NCI-H1436 treated with DMSO at 0.1 percent for 48 hours (cell line): ENCODE data around the gene ITPKA.

Source experiments
- DNase-seq: peaks from one replicate; lab custom pipeline; 2025; lab: John Stamatoyannopoulos, UW

Gene ITPKA

DNA sequence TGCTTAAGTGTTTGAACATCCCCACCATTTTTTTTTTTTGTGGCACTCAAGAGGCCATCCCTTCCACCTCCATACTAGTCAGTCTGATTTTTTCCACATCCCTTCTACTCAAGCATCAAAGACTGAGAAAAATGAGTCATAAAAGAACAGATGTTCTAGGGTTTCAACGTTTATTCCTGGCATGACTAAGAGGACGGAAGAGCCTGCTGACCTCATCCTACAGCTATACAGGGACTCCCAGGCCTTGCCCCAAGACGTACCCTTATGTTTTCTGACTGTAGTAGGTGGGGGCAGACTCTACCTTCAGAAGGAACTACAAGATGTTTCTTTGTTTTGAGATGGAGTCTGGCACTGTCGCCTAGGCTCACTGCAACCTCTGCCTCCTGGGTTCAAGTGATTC is 3.3 kb upstream of the ITPKA start:
- DNase-seq, result no peak

DNA sequence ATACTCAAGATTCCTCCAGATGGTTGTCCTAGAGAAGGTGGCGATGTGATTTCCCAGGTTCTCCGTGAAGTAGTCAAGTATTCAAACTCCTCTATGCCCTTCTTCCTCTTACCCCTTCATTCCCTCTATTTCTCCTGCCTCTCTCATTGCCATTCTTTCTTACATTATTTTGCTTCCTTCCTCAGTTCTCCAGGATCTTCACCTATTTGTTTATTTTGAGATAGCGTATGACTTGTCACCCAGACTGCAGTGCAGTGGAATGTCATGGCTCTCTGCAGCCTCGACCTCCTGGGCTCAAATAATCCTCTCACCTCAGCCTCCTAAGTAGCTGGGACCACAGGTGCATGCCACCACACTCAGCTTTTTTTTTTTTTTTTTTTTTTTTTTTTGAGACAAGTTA is 1.8 kb upstream of the ITPKA start:
- no peak for DNase-seq

DNA sequence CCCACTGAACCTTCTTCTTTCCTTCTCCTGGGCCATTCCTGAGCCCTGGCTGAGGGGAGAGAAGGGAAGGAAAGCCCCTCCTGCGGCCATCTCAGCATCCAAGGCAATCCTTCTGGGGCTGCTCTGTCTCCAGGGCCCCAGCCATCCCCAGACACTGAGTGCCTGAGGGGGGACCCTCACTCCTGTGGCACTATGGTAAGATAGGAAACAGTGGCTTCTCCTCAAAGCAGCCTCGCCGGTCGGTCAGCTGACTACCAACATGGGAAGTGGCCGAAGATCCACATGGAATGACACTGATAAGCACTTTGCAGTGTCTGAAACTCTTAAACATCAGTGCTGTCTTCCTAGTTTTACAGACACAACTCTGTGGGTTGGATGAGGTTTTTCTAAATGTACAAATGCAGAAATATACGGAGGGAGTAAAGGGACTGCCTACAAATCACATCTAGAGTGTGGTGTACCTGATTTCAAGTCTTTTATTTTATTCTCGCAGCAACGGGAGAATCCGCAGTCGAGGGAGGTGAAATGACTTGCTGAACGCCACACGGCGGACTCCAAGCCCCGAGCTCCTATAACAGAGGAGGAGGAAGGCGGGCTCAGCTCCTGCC is 973 bp upstream of the ITPKA start:
- no peak for DNase-seq

DNA sequence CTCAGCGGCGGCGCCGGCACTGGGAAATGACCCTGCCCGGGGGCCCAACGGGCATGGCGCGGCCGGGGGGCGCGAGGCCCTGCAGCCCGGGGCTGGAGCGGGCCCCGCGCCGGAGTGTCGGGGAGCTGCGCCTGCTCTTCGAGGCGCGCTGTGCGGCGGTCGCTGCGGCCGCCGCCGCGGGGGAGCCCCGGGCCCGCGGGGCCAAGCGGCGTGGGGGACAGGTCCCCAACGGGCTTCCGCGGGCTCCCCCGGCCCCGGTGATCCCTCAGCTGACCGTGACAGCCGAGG is 172 bp downstream of the ITPKA start:
- DNase-seq, result no peak

- DNase-seq, result no peak
Observed at GRCh38 chr15:41494190-41494921, 682 bp downstream of the ITPKA start.

- DNase-seq, result no peak
Observed at GRCh38 chr15:41494922-41495735, 1.5 kb downstream of the ITPKA start.

DNA sequence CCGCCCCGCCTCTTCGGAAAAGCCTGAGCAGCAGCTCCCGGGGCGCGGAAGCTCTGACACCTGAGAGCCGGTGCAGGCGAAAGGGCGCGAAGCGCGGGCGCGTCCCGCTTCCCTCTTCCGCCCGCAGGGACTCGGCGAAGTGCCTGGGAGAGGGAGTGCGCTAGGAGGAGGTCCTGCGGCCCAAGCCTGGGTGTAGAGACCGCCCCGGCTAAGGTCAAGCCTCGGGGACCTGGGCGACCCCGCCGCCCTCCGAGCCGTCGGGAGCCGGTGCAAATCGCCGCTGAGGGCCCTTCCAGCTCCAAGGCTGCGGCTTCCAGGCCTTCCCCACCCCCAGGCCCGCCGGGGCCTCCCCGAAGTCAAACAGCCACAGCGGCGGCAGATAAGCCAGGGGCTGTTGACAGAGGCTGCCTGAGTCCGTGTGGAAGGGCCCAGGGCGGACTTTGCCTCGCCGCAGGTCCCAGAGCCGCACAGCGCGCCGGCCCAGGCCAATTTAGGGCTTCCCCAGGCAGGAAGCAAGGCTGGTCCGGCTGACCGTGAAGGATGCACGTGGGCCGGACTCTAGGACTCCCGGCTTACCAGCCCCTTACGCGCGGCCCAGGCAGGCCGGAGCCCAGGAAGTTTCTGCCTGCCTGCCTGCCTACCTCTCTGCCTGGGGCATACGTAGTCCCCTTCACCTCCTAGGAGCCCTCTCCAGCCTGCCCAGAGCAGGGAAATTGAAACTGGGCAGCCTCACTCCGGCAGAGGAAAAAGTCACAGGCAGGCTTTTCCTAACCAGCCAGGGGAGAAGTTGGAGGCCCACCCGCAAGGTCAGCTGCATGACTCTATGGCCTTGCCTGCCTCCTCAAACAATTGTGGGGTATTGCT is 2.3 kb downstream of the ITPKA start:
- no peak for DNase-seq

GRCh38 chr15:41498657-41499056 is 5.0 kb downstream of the ITPKA start:
- no peak for DNase-seq

DNA sequence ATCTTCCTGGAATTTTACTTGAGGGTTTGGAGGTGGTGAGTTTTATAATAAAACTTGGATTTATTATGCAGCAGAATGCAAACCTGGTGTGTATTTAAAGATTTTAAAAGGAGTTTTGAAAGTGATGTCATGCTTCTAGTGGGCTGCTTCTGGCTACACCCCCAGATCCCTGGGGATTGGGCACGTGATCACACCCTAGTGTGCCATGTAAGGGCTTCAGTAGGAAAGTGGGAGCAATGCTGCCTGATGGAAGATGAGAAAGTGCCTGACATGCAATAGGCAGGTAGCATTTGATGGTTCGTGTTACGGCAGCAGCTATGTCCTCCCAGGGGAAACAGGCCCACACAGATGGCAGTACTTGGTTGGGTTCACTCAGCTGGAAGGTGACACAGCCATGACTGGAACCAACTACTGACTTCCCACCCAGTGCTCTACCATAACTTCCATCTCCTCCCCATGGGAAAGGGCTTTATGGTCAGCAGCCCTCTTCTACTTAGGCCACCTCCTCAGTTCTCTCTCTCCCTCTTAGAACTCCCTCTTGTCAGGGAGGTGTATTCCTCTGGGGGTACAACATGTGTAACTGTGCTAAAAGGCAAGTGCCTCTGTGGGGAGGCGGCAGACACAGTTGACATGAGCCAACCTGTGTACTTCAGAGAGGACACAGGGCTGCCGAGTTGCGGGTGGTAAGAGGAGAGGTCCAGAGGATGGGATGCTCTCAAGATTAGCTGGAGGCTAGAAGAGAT is 5.6 kb downstream of the ITPKA start:
- no peak for DNase-seq

DNA sequence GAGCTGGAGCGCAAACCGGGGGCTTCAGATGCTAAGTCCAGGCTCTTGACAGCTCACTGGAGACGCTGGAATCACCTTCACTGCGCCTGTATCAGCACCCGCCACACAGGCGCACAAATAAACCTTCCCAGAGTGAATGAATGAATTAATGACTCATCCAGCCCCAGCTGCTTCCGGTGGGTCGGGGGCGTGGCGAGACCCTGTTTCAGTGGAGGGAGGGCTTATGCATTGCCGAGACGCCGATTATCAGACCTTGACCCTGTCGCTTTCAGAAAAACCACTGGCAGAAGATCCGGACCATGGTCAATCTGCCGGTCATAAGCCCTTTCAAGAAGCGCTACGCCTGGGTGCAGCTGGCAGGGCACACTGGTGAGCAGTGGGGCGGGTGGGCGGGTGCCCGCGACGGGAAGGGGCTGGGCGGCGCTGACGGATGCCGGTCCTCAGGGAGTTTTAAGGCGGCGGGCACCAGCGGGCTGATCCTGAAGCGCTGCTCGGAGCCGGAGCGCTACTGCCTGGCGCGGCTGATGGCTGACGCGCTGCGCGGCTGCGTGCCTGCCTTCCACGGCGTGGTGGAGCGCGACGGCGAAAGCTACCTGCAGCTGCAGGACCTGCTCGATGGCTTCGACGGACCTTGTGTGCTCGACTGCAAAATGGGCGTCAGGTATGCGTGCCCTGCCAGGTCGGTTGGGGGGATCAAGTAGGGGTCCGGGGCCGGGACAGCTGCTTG is 7.7 kb downstream of the ITPKA start:
- no peak for DNase-seq

- DNase-seq, result no peak
Observed at GRCh38 chr15:41501931-41502794, 8.5 kb downstream of the ITPKA start.

DNA sequence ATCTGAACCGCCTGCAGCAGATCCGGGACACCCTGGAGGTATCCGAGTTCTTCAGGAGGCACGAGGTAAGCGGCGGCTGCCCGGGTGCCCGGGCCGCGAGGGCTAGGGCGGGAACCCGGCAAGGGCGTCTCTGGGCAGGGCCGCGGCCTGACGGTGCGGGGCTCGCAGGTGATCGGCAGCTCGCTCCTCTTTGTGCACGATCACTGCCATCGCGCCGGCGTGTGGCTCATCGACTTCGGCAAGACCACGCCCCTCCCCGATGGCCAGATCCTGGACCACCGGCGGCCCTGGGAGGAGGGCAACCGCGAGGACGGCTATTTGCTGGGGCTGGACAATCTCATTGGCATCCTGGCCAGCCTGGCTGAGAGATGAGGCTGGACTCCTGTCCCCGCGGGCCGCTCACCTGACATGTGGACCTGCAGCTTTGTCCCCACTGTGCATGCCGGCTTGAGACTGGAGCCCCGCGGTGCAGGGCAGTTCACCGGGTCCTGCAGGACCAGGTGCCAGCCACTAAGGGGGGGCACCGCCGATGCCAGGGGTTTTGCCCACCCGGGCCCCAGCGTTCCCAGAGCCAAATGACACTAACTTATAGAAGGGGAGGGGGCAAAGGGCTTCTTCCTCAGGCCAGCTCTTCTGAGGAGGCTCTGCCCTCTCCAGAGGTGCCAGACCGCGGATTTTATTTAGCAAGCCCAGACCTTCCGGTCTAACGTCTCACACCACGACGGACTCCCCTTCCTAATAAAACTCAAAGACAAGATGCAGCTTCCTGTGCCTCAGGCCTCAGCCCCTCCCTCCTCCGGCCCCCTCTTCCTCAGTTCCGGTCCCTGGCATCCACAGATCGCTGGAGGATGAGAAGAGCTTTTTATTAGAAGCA is 9.4 kb downstream of the ITPKA start:
- no peak for DNase-seq

GRCh38 chr15:41503669-41504010 is 10.0 kb downstream of the ITPKA start:
- DNase-seq, result no peak

DNA sequence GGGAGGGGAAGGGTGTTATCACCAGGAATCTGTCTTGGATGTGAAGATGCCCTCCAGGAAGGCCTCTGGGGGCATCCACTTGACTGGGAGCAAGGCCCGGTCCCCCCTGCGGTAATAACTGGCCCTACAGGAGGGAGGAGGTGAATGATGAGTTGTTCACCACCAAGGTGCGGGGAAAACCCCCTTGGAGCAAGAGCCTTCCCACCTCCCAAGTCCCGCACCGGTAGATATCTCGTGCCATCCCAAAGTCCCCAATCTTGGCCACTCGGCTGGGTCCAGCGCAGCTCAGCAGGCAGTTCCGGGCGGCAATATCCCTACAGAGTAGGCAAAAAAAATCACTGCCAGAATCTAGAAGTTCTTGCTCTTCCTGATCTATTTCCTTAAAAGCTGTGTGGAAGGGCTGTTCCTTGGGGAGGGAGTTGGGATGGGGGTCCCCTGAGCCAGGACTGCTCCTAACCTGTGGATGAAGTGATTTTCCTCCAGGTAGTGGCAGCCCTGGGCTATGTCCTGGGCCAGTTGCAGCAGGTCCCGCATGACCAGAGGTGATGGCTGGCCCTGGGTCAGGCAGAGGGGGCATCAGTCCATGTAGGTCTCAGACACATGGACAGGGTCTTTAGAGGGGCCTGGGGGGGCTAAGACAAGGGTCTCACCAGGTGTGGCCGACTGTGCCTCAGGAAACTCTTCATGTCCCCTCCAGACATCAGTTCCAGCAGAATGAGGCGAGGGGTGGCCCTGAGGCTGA is 11.2 kb downstream of the ITPKA start:
- no peak for DNase-seq

DNA sequence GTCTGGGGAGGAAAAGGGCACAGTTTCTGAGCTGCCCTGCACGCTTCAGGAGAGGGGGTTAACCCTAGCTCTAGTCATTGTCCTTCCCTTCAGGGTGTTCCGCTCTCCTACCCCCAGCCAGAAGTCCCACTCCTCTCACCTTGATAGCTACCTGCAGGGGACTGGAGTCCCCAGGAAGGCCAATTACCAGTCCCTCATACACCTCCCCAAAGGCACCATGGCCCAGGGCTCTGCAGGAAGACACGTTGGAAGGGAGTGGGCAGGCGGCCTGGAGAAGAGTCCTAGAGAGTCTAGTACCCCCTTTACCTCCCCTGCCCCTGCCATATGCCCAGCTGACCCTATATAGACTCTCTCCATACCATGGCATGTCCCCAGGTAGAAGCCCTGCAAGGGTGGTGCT is 12.1 kb downstream of the ITPKA start:
- no peak for DNase-seq

DNA sequence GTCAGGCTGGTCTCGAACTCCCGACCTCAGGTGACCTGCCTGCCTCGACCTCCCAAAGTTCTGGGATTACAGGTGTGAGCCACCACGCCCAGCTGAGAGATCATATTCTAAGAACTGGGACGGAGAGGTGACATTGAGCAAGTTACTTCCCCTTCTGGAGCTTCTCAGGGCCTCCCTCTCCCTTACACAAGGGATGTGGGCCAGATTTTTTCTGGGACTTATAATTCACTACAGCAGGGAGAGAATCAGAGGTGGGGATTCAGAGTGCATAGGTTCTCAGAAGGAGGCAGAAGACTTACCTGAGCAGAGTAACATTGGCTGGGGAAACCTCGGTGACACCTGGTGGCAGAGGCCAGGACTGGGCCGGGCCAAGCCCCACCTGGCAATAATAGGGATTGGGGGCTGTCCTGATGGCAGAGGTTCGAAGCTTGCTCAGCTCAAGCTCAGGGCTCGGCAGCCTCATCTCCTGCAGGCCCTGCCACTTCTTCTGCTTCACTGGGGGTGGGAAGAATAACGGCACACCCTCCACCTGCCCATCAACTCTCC is 13.2 kb downstream of the ITPKA start:
- DNase-seq, result no peak

- DNase-seq, result no peak
Observed at GRCh38 chr15:41507820-41508290, 14.2 kb downstream of the ITPKA start.

DNA sequence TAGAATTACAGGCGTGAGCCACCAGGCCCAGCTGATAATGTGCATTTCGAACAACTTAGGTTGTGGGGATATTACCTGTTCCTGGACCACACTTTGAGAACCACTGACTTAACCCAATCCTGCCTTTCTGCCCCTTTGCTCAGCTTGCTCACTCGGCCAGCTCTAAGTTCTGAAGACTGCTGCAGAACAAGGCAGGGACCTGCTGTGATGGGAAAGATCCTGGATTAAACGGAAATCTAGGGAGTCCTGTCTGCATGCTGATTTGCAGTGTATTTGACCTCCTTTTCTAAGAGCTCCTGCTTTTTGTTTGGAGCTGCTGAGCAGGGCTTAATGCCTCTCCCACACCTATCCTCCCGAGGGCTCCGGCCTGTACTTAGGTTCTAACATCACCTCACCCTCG is 17.1 kb downstream of the ITPKA start:
- DNase-seq, result no peak
